Uterus (tissue), 2 donors: ENCODE results near the gene SH3RF3.

Experiments used
- POLR2A ChIP-seq, 2 donors: fragments of 450-650 bp; IDR thresholded peaks; one replicate each; pipeline ENCODE4 v1.6.1; 2016; ENCODE audit warnings: antibody characterized with exemption in 2 of 2, mild to moderate bottlenecking in 1 of 2, moderate library complexity in 1 of 2
- TF ChIP-seq, protein P1 (sequence below), 4 experiments: fragments of 200-600 bp in 2 of 4; fragments of 450-650 bp in 2 of 4; sonication (generic) in 2 of 4; IDR thresholded peaks; one replicate each; pipeline ENCODE4 v1.5.1; 2016 to 2019; ENCODE audit warnings: antibody characterized with exemption in 4 of 4, mild to moderate bottlenecking in 2 of 4, moderate library complexity in 1 of 4

DNA sequence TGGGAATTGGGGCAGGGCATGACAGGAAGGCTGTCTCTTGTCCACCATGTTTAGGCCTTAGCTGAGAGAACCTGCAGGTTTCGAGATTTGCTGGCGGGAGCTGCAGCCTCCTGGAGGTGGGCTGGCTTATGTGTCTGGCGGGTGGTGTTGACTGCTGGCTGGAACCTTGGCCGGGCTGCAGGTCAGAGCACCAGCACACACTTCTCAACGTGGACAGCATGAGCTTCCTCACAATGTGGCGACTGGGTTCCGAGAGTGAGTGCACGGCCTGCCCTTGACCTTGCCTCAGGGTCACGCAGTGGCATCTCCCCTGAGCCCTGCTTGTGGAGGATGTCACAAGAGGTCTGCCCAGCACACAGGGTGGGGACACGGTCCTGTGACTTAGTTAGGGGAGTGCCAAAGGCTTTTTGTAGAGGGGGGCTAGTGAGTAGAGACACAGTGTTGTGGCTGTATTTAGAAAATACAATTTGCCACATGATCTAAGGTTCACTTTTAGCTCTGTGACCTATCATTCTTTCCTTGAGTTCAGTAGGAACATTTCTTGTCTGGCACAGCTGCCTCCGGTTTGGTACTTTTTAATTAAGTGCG lies 350.0 kb downstream of the SH3RF3 start:
- no peak for TF ChIP-seq POLR2A (IDR thresholded peaks at IDR 0.05)
- TF ChIP-seq, protein P1, sequence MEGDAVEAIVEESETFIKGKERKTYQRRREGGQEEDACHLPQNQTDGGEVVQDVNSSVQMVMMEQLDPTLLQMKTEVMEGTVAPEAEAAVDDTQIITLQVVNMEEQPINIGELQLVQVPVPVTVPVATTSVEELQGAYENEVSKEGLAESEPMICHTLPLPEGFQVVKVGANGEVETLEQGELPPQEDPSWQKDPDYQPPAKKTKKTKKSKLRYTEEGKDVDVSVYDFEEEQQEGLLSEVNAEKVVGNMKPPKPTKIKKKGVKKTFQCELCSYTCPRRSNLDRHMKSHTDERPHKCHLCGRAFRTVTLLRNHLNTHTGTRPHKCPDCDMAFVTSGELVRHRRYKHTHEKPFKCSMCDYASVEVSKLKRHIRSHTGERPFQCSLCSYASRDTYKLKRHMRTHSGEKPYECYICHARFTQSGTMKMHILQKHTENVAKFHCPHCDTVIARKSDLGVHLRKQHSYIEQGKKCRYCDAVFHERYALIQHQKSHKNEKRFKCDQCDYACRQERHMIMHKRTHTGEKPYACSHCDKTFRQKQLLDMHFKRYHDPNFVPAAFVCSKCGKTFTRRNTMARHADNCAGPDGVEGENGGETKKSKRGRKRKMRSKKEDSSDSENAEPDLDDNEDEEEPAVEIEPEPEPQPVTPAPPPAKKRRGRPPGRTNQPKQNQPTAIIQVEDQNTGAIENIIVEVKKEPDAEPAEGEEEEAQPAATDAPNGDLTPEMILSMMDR (IDR thresholded peaks at IDR 0.05), result no peak
